Measurements from ENCODE around the gene TBC1D22A.

- TF ChIP-seq CTCF (IDR thresholded peaks at IDR 0.05) (peak in 2 of 6 experiments; percentile 18 to 24), POLR2A (IDR thresholded peaks at IDR 0.05) (no peak)
These were observed 70.8 kb downstream of the TBC1D22A start for GRCh38 chr22:46833228-46833627.

Data from Peyer's patch (tissue), 4 donors.